T follicular helper cell (primary cell): ENCODE results near the gene CDS2.

ENCODE experiments used
- DNase-seq: peaks from one replicate; pipeline ENCODE4 v3.0.0-alpha.2; 2020; ENCODE audit warnings: low read depth

Gene CDS2

GRCh38 chr20:5119143-5119434 is 7.7 kb upstream of the CDS2 start:
- DNase-seq = no peak

GRCh38 chr20:5119435-5120184 is 7.2 kb upstream of the CDS2 start, which contains the start of gene PCNA:
Gene PCNA (minus strand): TSS chr20:5119958. CDS start chr20:5119798, 160 bp downstream.
- peak; percentile 91 for DNase-seq

- DNase-seq = no peak
Measured at GRCh38 chr20:5120185-5120476, 6.7 kb upstream of the CDS2 start.

GRCh38 chr20:5122873-5123260 is 3.9 kb upstream of the CDS2 start:
- DNase-seq = no peak

- DNase-seq = peak; percentile 64
Measured at GRCh38 chr20:5127204-5127858, 523 bp downstream of the CDS2 start.

- DNase-seq = no peak
Measured at GRCh38 chr20:5127859-5128424, 1.1 kb downstream of the CDS2 start.

- no peak for DNase-seq
Measured at GRCh38 chr20:5128886-5129285, 2.1 kb downstream of the CDS2 start.

GRCh38 chr20:5131502-5131901 is 4.7 kb downstream of the CDS2 start:
- no peak for DNase-seq

- DNase-seq = no peak
Measured at GRCh38 chr20:5133998-5134397, 7.2 kb downstream of the CDS2 start.

GRCh38 chr20:5135363-5136012 is 8.7 kb downstream of the CDS2 start:
- DNase-seq = no peak

- no peak for DNase-seq
Measured at GRCh38 chr20:5136096-5136495, 9.3 kb downstream of the CDS2 start.

GRCh38 chr20:5140195-5140594 is 13.4 kb downstream of the CDS2 start:
- no peak for DNase-seq

GRCh38 chr20:5141615-5142014 is 14.8 kb downstream of the CDS2 start:
- DNase-seq = no peak

GRCh38 chr20:5143851-5144250 is 17.0 kb downstream of the CDS2 start:
- DNase-seq = no peak

- no peak for DNase-seq
Measured at GRCh38 chr20:5145365-5146098, 18.7 kb downstream of the CDS2 start.

GRCh38 chr20:5146099-5146668 is 19.4 kb downstream of the CDS2 start:
- DNase-seq = no peak

GRCh38 chr20:5146871-5147592 is 20.2 kb downstream of the CDS2 start:
- no peak for DNase-seq

GRCh38 chr20:5148581-5148980 is 21.8 kb downstream of the CDS2 start:
- no peak for DNase-seq

- DNase-seq = no peak
Measured at GRCh38 chr20:5149892-5150225, 23.1 kb downstream of the CDS2 start.

- no peak for DNase-seq
Measured at GRCh38 chr20:5150226-5151076, 23.6 kb downstream of the CDS2 start.

- DNase-seq = no peak
Measured at GRCh38 chr20:5153152-5153467, 26.3 kb downstream of the CDS2 start.
